ENCODE data around the gene LAMB3. TPM values are rescaled to one million over a fixed set of nuclear protein-coding genes. Genes with fewer than 3 reads are reported as not detected.

Gene LAMB3
- total RNA-seq, 1 experiment from 2014 or later: 70.2 TPM

DNA sequence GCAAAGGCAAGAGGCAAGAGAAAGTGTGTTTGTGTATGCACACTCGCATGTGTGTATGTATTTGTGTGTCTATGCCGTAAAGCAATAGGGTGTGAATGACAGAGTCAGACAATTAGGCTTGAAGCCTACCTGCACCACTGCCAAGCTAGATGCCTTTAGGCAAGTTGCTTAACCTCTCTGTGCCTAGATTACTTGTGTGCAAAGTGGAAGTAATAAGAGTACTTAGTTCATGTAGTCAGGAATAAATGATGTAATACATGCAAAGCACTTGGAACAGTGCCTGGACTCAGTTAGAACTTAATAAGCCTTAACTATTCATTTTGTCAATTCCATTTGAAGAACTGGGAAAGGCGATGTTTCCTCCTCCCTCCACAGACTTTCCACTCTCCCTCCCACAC is 31.7 kb downstream of the LAMB3 start:
- peaks cover 0 to 11% of the 10 kb centered on the region in 2 experiments; a peak in 3 of 4 replicates for H3K36me3 ChIP-seq (ENCODE audit: control insufficient read depth in 1 of 2, insufficient read depth in 2 of 2, low read length in 2 of 2)
- intact Hi-C loops (cut with micrococcal nuclease): no loop called here
- H4K20me1 ChIP-seq (ENCODE audit: insufficient read depth): no peaks in the 10 kb centered on the region
- no TSS peak for BruUV-seq (replicated peaks)
- ChIA-PET POLR2A (no interaction called here), CTCF (no interaction called here), RAD21 (ENCODE audit: low non-redundant PET in 1 of 2, low total read pairs in 2 of 2, uncharacterized antibody in 2 of 2, unreplicated experiment in 2 of 2) (no interaction called here)
- H3K4me1 ChIP-seq (ENCODE audit: control insufficient read depth in 1 of 2, insufficient read depth in 2 of 2, low read length in 2 of 2): peaks cover 0 to 6% of the 10 kb centered on the region in 2 experiments; a peak in 2 of 4 replicates
- DNase-seq (ENCODE audit: low read depth, low spot score): no peak
- no peaks in the 10 kb centered on the region for H3K9me2 ChIP-seq (ENCODE audit: insufficient read depth)
- no peaks in the 10 kb centered on the region for H3K9me3 ChIP-seq (ENCODE audit: control insufficient read depth in 1 of 2, insufficient read depth in 1 of 2, low read depth in 1 of 2, low read length in 2 of 2)
- no peaks in the 10 kb centered on the region for H3K79me2 ChIP-seq (ENCODE audit: insufficient read depth, low read length)
- no peak overlapping the region for H3K4me3 ChIP-seq (replicated peaks in 1 of 2; ENCODE audit: low read depth in 1 of 2, low read length in 2 of 2)
- no peaks in the 10 kb centered on the region for H3K27me3 ChIP-seq (ENCODE audit: insufficient read depth, low read length)
- no peak overlapping the region for H2AFZ ChIP-seq (ENCODE audit: low read depth, low read length, poor library complexity, severe bottlenecking)
- TF ChIP-seq, protein P1, sequence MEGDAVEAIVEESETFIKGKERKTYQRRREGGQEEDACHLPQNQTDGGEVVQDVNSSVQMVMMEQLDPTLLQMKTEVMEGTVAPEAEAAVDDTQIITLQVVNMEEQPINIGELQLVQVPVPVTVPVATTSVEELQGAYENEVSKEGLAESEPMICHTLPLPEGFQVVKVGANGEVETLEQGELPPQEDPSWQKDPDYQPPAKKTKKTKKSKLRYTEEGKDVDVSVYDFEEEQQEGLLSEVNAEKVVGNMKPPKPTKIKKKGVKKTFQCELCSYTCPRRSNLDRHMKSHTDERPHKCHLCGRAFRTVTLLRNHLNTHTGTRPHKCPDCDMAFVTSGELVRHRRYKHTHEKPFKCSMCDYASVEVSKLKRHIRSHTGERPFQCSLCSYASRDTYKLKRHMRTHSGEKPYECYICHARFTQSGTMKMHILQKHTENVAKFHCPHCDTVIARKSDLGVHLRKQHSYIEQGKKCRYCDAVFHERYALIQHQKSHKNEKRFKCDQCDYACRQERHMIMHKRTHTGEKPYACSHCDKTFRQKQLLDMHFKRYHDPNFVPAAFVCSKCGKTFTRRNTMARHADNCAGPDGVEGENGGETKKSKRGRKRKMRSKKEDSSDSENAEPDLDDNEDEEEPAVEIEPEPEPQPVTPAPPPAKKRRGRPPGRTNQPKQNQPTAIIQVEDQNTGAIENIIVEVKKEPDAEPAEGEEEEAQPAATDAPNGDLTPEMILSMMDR (IDR thresholded peaks at IDR 0.05 in 2 of 3, conservative IDR thresholded peaks at IDR 0.05 in 1 of 3; ENCODE audit: borderline replicate concordance in 1 of 3, insufficient read depth in 1 of 3, low read depth in 2 of 3, low read length in 2 of 3): no peak
- TF ChIP-seq RAD21 (IDR thresholded peaks at IDR 0.05; ENCODE audit: low read depth) (no peak), EZH2 (IDR thresholded peaks at IDR 0.05) (no peak), EZH2phosphoT487 (IDR thresholded peaks at IDR 0.05; ENCODE audit: borderline replicate concordance) (no peak), ZNF274 (IDR thresholded peaks at IDR 0.05; ENCODE audit: low read depth, low read length) (no peak), POLR2A (IDR thresholded peaks at IDR 0.05; ENCODE audit: borderline replicate concordance, extremely low read depth, insufficient read depth, insufficient read length) (no peak), MAX (IDR thresholded peaks at IDR 0.05) (no peak), EGR1 (IDR thresholded peaks at IDR 0.05; ENCODE audit: low read depth) (no peak), CBX3 (IDR thresholded peaks at IDR 0.05; ENCODE audit: low read depth) (no peak), ELF1 (IDR thresholded peaks at IDR 0.05; ENCODE audit: borderline replicate concordance, low read depth) (no peak)
- TF ChIP-seq, protein P2, sequence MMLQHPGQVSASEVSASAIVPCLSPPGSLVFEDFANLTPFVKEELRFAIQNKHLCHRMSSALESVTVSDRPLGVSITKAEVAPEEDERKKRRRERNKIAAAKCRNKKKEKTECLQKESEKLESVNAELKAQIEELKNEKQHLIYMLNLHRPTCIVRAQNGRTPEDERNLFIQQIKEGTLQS (IDR thresholded peaks at IDR 0.05): no peak
- no peak overlapping the region for H3K9ac ChIP-seq (ENCODE audit: low read length)
- H3K4me2 ChIP-seq (ENCODE audit: low read length): no peak overlapping the region
- no peak overlapping the region for H3K27ac ChIP-seq (ENCODE audit: low read depth, low read length)
- ATAC-seq: no peak
